GM20000 (cell line): ENCODE results near the gene SYNGR3.

ENCODE experiments used
- DNase-seq: peaks from one replicate; pipeline ENCODE4 v3.0.0; 2012; ENCODE audit warnings: low spot score
- TF ChIP-seq, protein P1 (sequence below): IDR thresholded peaks from 2 replicates; pipeline ENCODE4 v1.5.1; 2012; ENCODE audit warnings: mild to moderate bottlenecking, control low read depth; ENCODE audit errors: extremely low read depth, missing control alignments

SYNGR3 gene

DNA sequence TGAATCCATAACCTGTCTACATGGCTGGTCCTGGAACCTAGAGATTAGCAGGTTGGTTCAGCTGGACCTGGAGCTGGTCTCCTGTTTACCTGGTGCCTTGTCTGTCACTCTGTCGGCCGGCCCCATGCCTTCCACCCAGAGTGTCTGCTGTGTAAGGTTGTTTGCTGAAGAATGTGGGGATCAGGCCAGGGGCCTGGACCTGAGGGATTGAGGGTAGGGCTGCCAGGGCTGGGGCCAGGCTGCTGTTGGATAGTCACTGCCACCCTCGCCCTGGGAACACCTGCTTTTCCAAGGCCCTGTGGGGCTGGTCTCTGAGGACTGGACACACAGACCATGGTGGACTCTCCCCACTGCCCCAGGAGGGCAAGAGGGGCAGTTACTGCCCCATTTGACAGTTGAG, 38.4 kb downstream of the SYNGR3 start:
- no peak for DNase-seq
- TF ChIP-seq, protein P1, sequence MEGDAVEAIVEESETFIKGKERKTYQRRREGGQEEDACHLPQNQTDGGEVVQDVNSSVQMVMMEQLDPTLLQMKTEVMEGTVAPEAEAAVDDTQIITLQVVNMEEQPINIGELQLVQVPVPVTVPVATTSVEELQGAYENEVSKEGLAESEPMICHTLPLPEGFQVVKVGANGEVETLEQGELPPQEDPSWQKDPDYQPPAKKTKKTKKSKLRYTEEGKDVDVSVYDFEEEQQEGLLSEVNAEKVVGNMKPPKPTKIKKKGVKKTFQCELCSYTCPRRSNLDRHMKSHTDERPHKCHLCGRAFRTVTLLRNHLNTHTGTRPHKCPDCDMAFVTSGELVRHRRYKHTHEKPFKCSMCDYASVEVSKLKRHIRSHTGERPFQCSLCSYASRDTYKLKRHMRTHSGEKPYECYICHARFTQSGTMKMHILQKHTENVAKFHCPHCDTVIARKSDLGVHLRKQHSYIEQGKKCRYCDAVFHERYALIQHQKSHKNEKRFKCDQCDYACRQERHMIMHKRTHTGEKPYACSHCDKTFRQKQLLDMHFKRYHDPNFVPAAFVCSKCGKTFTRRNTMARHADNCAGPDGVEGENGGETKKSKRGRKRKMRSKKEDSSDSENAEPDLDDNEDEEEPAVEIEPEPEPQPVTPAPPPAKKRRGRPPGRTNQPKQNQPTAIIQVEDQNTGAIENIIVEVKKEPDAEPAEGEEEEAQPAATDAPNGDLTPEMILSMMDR, result no peak

DNA sequence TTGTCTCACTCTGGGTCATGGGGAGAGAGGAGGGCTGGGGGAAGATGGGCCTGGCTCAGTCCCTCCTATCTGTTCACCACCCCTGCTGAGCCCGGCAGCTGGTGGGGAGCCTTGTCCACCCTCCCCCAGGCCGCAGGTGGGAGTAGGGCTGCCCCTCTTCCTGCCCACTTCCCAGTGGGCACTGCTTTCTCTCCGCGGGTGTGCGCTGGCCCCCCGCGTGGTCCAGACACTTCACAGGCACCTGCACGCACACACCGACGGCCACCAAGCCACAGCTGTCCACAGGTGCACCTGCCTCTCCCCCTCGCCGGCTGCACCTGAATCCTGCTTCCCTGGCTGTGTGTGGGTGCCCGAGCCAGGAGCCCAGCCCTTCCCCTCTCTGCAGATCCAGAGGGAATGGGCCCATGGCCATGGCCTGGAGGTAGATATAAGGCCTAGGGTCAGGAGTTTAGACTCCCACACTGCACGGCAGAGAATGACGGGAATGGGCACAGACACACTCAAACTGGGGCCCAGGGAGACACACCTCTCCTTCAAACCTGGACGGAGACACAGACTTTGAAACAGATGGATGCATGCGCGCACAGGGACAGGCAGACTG, 39.0 kb downstream of the SYNGR3 start:
- no peak for DNase-seq
- TF ChIP-seq, protein P1, result no peak

DNA sequence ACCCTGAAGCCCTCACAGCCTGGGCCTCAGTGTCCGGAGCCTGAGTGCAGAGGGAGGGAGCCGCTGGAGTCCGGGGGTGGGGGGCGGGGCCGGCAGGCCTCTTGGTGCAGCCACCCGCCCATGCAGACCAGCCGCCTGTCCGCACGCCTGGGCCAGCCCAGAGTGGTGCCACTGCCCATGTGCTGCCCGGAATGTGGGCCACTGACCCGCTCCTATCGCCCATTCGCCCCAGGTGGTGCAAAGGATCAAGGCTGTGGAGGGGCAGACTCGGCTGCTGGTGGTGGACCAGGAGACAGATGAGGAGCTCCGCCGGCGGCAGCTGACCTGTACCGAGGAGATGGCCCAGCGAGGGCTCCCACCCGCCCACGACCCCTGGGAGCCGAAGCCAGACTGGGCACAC, 39.6 kb downstream of the SYNGR3 start:
- TF ChIP-seq, protein P1, result no peak
- DNase-seq, result no peak

DNA sequence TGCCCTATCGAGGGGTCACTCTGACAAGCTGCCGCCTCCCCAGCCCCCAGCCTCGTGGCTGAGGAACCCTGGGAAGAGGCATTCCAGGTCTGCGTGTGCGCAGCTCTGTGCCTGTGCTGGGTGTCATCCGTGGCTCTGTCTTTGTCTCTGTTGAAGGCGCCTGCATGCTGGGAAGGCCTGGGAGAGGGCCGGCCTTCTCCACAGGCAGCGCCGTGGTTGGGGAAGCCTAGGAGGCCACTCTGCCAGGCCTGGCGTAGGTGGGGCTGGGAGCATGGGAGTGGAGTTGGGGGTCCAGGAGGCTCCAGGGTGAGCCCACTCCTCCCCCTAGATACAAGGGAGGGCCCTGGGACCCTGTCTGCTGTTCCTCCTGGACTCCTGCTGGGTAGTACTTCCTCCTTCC, 40.3 kb downstream of the SYNGR3 start:
- TF ChIP-seq, protein P1, result no peak
- DNase-seq, result no peak

DNA sequence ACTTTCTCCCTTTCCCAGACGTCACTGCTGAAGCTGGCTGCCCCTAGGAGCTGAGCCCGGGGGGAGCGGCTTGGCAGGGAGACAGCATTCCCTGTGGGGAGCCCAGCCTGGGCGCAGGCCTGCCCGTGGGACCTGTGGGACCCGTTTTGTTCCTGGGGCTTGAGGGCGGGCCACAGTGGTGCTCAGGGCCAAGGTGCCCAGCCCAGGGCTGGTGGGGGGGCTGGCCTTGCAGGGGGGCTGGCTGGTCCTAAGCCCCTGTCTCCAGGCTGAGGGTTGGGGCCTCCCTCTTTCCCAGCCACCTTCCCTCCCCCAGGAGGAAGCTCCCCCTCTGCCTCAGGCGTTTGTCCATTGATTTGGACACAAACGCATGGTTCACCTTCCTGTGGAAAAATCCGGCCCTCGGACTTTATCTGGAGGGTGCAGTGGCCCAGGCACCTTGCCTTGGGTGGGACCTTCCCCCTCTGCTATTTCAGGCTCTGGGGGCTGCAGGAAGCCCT, 41.4 kb downstream of the SYNGR3 start:
- TF ChIP-seq, protein P1, result no peak
- no peak for DNase-seq

DNA sequence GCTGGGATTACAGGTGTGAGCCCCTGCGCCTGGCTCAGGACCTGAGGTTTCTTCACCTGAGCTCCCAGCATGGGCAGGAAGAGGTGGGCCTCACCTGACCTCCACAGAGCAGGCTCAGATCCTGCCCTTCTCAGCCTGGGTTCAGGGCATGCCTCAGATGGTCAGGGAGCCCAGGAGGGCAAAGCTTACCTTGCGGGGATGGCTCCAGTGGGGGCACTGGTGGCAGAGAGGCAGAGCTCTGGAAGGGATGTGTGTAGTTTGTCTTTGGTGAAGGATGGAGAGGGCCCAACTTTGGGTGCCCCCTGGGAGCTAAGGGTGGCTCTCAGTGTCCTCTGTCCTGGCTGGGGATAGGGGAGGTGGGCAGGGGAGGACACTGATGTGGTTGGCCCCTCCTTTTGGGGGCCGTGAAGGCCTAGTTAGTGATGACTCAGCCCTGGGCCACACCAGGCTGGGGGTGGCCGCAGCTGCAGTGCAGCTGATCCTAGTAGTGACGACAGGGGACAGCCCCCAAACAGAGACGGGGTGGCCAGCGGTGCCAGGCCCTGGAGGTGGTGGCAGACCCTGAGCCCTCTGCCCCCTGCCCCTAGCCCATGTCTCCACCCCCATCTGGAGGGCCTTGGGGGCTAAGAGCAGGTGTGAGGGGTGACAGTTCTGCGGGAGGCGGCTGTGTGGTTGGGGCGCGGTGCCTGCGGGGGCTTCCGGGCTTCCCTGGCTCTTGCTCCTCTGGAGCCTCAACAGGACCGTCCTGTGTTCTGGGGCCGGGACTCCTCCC, 42.7 kb downstream of the SYNGR3 start:
- DNase-seq, result peak; percentile 62
- TF ChIP-seq, protein P1, result no peak
